K562 (cell line): ENCODE measurements around the gene TUBA4B. TPM values are rescaled to one million over a fixed set of nuclear protein-coding genes. Genes with fewer than 3 reads are reported as not detected.

Experiments used
- BMI1 ChIP-seq: fragments of 150-350 bp; IDR thresholded peaks from 2 replicates; pipeline ENCODE4 v1.6.1; 2014; ENCODE audit warnings: low read length
- CBX5 ChIP-seq: IDR thresholded peaks from 2 replicates; pipeline ENCODE4 v1.6.1; 2014; ENCODE audit warnings: low read depth, borderline replicate concordance
- CREB1 ChIP-seq, 2 experiments: sonication (generic) in 1 of 2; formaldehyde crosslinking in 1 of 2; IDR thresholded peaks; 2 replicates each; pipeline versions ENCODE4 v1.6.1 to v1.8.0; 2012 to 2022; ENCODE audit warnings: inconsistent platforms in 1 of 2, mild to moderate bottlenecking in 1 of 2, missing genetic modification reagents in 1 of 2, moderate library complexity in 1 of 2
- CXXC5 ChIP-seq: fragments of 250-450 bp; sonication (Bioruptor Pico); IDR thresholded peaks from 2 replicates; pipeline ENCODE4 v1.8.0; 2022; ENCODE audit warnings: inconsistent platforms, mild to moderate bottlenecking, moderate library complexity
- FOXJ3 ChIP-seq: sonication (generic); formaldehyde crosslinking; IDR thresholded peaks from 2 replicates; pipeline ENCODE4 v1.4.0; 2020; ENCODE audit warnings: mild to moderate bottlenecking, missing genetic modification reagents
- FOXK1 ChIP-seq: sonication (generic); formaldehyde crosslinking; IDR thresholded peaks from 2 replicates; pipeline ENCODE4 v1.8.0; 2022; ENCODE audit warnings: missing genetic modification reagents, mild to moderate bottlenecking, borderline replicate concordance
- HNRNPK ChIP-seq: fragments of 200-400 bp; formaldehyde crosslinking; IDR thresholded peaks from one replicate; pipeline ENCODE4 v1.6.1; 2018; ENCODE audit warnings: mild to moderate bottlenecking, low read depth, low read length; ENCODE audit not compliant: poor library complexity, severe bottlenecking
- IFI16 ChIP-seq: fragments of 250-450 bp; sonication (Bioruptor Pico); IDR thresholded peaks from 2 replicates; pipeline ENCODE4 v2.1.2; 2022; ENCODE audit warnings: mild to moderate bottlenecking, inconsistent platforms
- KAT8 ChIP-seq: fragments of 450-650 bp; IDR thresholded peaks from 2 replicates; pipeline ENCODE4 v1.6.1; 2016; ENCODE audit warnings: low read depth, mild to moderate bottlenecking
- KLF13 ChIP-seq: fragments of 450-650 bp; IDR thresholded peaks from 2 replicates; pipeline ENCODE4 v1.6.1; 2016; ENCODE audit warnings: missing genetic modification characterization, low read depth, mild to moderate bottlenecking, missing compliant biosample characterization, moderate library complexity, borderline replicate concordance
- MLLT1 ChIP-seq, 2 experiments: fragments of 450-650 bp; IDR thresholded peaks; 2 replicates each; pipeline ENCODE4 v1.6.1; 2016
- NCOA2 ChIP-seq, 2 experiments: fragments of 450-650 bp; IDR thresholded peaks; 2 replicates each; pipeline ENCODE4 v1.6.1; 2018; ENCODE audit warnings: mild to moderate bottlenecking in 2 of 2, moderate library complexity in 1 of 2; ENCODE audit not compliant: partially characterized antibody in 2 of 2
- NFE2 ChIP-seq: IDR thresholded peaks from 2 replicates; pipeline ENCODE4 v1.6.1; 2014; ENCODE audit warnings: antibody characterized with exemption, low read depth
- NR2C1 ChIP-seq, 2 experiments: fragments of 450-650 bp; IDR thresholded peaks; 2 replicates each; pipeline ENCODE4 v1.6.1; 2017; ENCODE audit warnings: mild to moderate bottlenecking in 2 of 2, antibody characterized with exemption in 1 of 2, inconsistent platforms in 1 of 2, missing compliant biosample characterization in 1 of 2, missing genetic modification characterization in 1 of 2
- TAF9B ChIP-seq: fragments of 450-650 bp; IDR thresholded peaks from 2 replicates; pipeline ENCODE4 v1.6.1; 2018; ENCODE audit warnings: mild to moderate bottlenecking; ENCODE audit not compliant: partially characterized antibody
- TGIF2 ChIP-seq: sonication (generic); formaldehyde crosslinking; IDR thresholded peaks from 2 replicates; pipeline ENCODE4 v1.8.1; 2022; ENCODE audit warnings: mild to moderate bottlenecking, missing genetic modification reagents, moderate library complexity
- ZNF347 ChIP-seq: fragments of 450-650 bp; formaldehyde crosslinking; IDR thresholded peaks from 2 replicates; pipeline ENCODE4 v1.4.0; 2020; ENCODE audit warnings: low read depth, mild to moderate bottlenecking, moderate library complexity
- ZNF41 ChIP-seq: fragments of 250-450 bp; sonication (Bioruptor Pico); conservative IDR thresholded peaks from 2 replicates; pipeline ENCODE4 v1.4.0; 2020; ENCODE audit warnings: mild to moderate bottlenecking
- ZNF584 ChIP-seq: fragments of 200-800 bp; sonication (Bioruptor generic); IDR thresholded peaks from 2 replicates; pipeline ENCODE4 v1.6.1; 2016; ENCODE audit warnings: low read depth, mild to moderate bottlenecking, missing genetic modification characterization, missing compliant biosample characterization
- ZNF592 ChIP-seq: fragments of 450-650 bp; IDR thresholded peaks from 2 replicates; pipeline ENCODE4 v1.6.1; 2017; ENCODE audit warnings: antibody characterized with exemption, mild to moderate bottlenecking
- polyA plus RNA-seq, 8 experiments: library from polyadenylated mRNA; depleted of rRNA in 4 of 8; stranded (reverse) in 5 of 8; unstranded in 3 of 8; fragments of >200 nt; fragmentation: Nextera tagmentation in 2 of 8; fragmentation: Illumina TruSeq in 1 of 8; extraction: Ambion mirVana in 2 of 8; extraction: Trizol in 1 of 8; gene quantifications; 2 replicates each; pipeline versions ENCODE4 v1.2.1 to v1.2.3, GENCODE V29; 2011 to 2014; ENCODE audit warnings: inconsistent platforms in 1 of 8, missing spikeins in 1 of 8
- total RNA-seq, 7 experiments: library from RNA; depleted of rRNA in 6 of 7; stranded (reverse); fragments of >200 nt in 6 of 7; fragmentation: Illumina TruSeq in 2 of 7; extraction: Trizol in 2 of 7; gene quantifications; 2 replicates each; pipeline versions ENCODE4 v1.2.1 to v1.2.3, GENCODE V29; 2011 to 2021; ENCODE audit warnings: low replicate concordance in 1 of 7

The TUBA4B gene
- total and polyA plus RNA-seq, 9 of the 15 experiments (the other 6 are each of a cell fraction or from before 2014, with no cell fraction given), result 0.04 TPM; not detected in 8

GRCh38 chr2:219296142-219296541, 43.1 kb downstream of the TUBA4B start (continued):
- 0 out of 2 replicates have a peak, but pooled peaks have one; percentile 57 for TF ChIP-seq ZNF592
- no peak for TF ChIP-seq MLLT1 (IDR thresholded peaks at IDR 0.05)
- no peak for TF ChIP-seq KLF13 (tag)
- peak; percentile 65 for TF ChIP-seq NFE2
- TF ChIP-seq CBX5, result no peak
- no peak for TF ChIP-seq FOXJ3 (CRISPR knock-in tag)
- peak; percentile 18; the same call in 1 of the 2 replicates for TF ChIP-seq NR2C1 (IDR thresholded peaks at IDR 0.05)
- peak; percentile 34; the same call in 1 of the 2 replicates for TF ChIP-seq NR2C1 (tag; IDR thresholded peaks at IDR 0.05)
- TF ChIP-seq ZNF41 (CRISPR knock-in tag), result no peak
- TF ChIP-seq BMI1, result no peak
- TF ChIP-seq FOXK1 (CRISPR knock-in tag), result no peak
- no peak for TF ChIP-seq TAF9B
- TF ChIP-seq CREB1 (IDR thresholded peaks at IDR 0.05), result peak; percentile 31; the same call in 1 of the 2 replicates
- no peak; the same call in 1 of the 2 replicates for TF ChIP-seq CREB1 (CRISPR knock-in tag; IDR thresholded peaks at IDR 0.05)
- TF ChIP-seq ZNF584 (CRISPR knock-in tag), result no peak
- peak; percentile 17; the same call in 1 of the 2 replicates for TF ChIP-seq CXXC5 (CRISPR knock-in tag)
- no peak for TF ChIP-seq HNRNPK
- no peak for TF ChIP-seq TGIF2
- TF ChIP-seq NCOA2 (IDR thresholded peaks at IDR 0.05; ENCODE audit: partially characterized antibody in 2 of 2), result no peak
- TF ChIP-seq KAT8, result no peak
- no peak for TF ChIP-seq IFI16 (CRISPR knock-in tag)
- no peak for TF ChIP-seq ZNF347 (CRISPR knock-in tag)
